Fibroblast of mammary gland (primary cell): ENCODE measurements around the gene CADPS2.
"Not testable (repeated sequence)": the region's sequence is repeated elsewhere in the genome, so short reads cannot be mapped to it uniquely, and the experiment has no call there.

Experiments used
- DNase-seq: peaks from one replicate; pipeline ENCODE4 v3.0.0-alpha.2; 2010; ENCODE audit warnings: low read depth
- H3K4me3 ChIP-seq: 2 replicates; pipeline ENCODE4 v1.5.1; 2011; ENCODE audit warnings: low read depth, mild to moderate bottlenecking, low read length, moderate library complexity; ENCODE audit not compliant: control insufficient read depth
- CTCF ChIP-seq: conservative IDR thresholded peaks from 2 replicates; pipeline ENCODE4 v1.5.1; 2011; ENCODE audit warnings: low read depth, low read length, inconsistent platforms; ENCODE audit not compliant: control insufficient read depth, insufficient read depth

The CADPS2 gene

DNA sequence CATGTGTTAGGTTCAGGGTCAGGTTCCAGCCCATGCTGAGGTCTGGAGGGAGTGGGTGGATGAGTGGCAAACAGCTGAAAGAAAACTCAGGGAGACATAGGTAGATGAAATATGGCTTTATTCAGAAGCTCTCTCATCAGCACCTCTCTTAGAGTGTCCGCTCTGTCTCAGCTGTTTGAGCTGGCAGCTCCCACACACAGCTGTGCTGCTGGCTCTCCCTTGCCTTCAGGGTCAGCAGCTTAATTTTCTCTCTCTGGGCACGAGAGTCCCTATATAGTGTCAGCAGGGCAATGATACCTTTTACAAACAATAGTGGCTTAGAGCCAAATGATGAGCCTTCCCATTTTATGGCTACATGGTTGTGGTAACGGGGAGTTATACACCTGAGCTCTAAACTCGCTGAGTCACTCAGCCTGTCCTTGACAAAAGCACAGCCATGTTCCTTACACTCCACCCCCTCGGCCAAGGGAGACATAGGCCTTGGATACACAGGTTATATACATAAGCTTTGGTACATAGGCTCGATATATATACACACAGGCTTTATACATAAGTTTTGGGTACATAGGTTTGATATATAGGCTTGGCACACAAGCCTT is 197.8 kb downstream of the CADPS2 start:
- no peak for TF ChIP-seq CTCF
- no peak overlapping the region for H3K4me3 ChIP-seq
- no peak for DNase-seq

DNA sequence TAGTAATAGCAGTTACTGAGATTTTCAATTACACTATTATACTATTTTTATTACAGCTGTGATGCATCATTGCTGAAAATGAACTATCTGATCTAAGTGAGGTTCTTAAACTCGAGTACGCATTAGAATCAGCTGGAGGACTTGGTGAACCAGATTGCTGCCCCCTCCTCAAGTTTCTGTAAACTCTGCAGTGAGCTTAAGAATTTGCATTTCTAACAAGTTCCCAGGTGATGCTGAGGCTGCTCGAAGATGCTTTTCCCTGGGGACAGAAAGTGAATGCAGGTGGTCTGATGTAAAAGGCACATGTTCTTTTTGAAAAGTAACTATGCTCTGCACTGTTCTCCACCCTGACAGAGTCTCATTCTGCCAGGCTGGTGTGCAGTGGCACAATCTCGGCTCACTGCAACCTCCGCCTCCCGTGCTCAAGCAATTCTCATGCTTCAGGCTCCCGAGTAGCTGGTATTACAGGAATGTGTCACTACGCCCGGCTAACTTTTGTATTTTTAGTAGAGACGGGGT is 199.8 kb downstream of the CADPS2 start:
- no peak overlapping the region for H3K4me3 ChIP-seq
- no peak for DNase-seq
- TF ChIP-seq CTCF, result no peak

DNA sequence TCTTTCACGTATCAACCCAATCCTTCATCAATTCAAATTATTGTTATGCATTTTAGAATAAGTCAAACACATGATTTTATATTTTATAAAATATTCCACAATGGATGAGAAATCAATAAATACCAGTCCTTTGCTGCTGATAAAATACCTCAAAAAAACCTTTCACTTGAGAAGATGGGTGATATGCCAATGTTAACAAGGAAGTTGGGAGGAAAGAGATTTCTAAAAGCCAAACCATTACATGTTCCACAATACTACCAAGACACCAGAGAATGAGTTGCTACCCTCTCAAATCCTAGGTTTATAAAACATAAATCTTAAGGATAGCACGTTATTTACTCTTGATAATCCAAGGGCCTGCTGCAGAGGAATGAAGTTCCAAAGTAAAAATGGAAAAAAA is 201.8 kb downstream of the CADPS2 start:
- no peak for TF ChIP-seq CTCF
- no peak for DNase-seq
- no peak overlapping the region for H3K4me3 ChIP-seq

DNA sequence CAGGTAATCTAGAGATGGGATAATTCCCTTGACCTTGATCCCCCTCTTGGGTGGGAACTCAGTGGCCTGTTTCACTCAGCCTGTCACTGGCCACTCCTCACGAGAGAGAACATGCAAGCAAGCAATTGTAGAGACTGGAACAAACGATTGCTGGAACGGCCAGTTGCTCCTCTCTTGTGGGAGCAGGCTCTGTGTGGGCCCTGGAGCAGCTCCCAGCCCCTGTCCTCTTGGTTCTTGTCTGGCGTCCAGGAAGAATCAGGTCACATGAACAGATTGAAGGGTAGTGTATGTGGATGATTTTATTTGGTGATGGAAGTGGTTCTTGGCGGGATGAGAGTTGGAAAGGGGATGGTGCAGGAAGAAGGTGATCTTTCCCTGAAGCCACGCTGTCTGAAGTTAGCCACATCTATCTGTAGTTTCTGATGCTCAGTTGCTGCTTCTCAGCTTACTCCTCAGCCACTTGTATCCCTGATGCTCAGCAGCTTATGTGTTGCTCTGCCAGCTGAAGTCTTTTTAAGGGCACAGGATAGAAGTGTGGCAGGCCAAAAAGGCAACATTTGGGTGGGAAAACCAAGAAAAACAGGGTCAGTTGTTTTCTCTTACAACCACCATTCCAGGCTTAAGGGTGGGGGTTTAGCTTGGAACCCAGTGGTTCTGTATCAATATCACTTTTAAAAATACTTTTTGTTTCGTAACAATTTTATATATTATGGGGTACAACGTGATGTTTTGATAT is 203.3 kb downstream of the CADPS2 start:
- H3K4me3 ChIP-seq, result no peak overlapping the region
- no peak for TF ChIP-seq CTCF
- DNase-seq, result no peak

DNA sequence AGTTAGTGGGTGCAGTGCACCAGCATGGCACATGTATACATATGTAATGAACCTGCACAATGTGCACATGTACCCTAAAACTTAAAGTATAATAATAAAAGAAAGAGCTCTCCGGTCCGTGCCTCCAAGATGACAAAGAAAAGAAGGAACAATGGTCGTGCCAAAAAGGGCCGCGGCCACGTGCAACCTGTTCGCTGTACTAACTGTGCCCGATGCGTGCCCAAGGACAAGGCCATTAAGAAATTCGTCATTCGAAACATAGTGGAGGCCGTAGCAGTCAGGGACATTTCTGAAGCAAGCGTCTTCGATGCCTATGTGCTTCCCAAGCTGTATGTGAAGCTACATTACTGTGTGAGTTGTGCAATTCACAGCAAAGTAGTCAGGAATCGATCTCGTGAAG is 205.1 kb downstream of the CADPS2 start:
- not testable (repeated sequence) for DNase-seq, H3K4me3 ChIP-seq

DNA sequence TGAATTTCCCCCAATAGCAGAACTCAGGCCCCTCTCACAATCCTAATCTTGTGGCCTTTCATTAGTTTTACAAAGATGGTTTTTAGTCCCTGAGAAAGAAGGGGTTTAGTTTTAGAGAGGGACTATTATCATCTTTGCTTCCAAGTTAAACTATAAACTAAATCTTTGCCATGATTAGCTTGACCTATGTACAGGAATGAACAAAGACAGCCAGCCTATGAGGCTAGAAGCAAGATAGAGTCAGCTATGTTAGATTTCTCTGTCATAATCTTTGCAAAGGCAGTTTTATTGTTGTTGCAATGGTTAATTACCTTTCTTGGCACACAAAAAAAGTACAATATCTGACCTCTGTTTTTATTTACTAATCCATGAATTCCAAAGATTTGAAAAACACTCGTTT is 206.4 kb downstream of the CADPS2 start:
- H3K4me3 ChIP-seq, result no peak overlapping the region
- DNase-seq, result no peak
- no peak for TF ChIP-seq CTCF

GRCh38 chr7:122679269-122679709 is 207.0 kb downstream of the CADPS2 start:
- not testable (repeated sequence) for DNase-seq, H3K4me3 ChIP-seq

GRCh38 chr7:122677149-122677548 is 209.1 kb downstream of the CADPS2 start:
- no peak for DNase-seq
- no peak overlapping the region for H3K4me3 ChIP-seq
- TF ChIP-seq CTCF, result no peak
